GM12878 (cell line): ENCODE data around the gene NANOG. TPM values are rescaled to one million over a fixed set of nuclear protein-coding genes. Genes with fewer than 3 reads are reported as not detected.
"Not testable (repeated sequence)": the region's sequence is repeated elsewhere in the genome, so short reads cannot be mapped to it uniquely, and the experiment has no call there.

ENCODE experiments used
- ATAC-seq: fragments of 200-7000 bp; cut with Tn5 transposase; 3 replicates; pipeline ENCODE4 v1.9.1; 2020; ENCODE audit warnings: mild to moderate bottlenecking, moderate library complexity
- BruUV-seq: library from RNA; stranded (reverse); fragments of 400-500 nt; replicated peaks from 2 replicates; lab custom pipeline; 2021; lab: Mats Ljungman, UMichigan
- CTCF ChIA-PET: fragments of 300-600 bp; sonication (Branson Sonifier 250); formaldehyde crosslinking; extraction: SDS; loops from one replicate; lab custom pipeline; 2021; ENCODE audit warnings: inconsistent platforms; lab: Yijun Ruan, JAX
- POLR2A ChIA-PET: fragments of 350-600 bp; formaldehyde crosslinking; extraction: SDS; loops from one replicate; lab custom pipeline; 2021; ENCODE audit warnings: inconsistent platforms; lab: Charles Lee
- RAD21 ChIA-PET: fragments of 300-600 bp; sonication (Branson Sonifier 250); formaldehyde crosslinking; loops from one replicate; lab custom pipeline; 2023; ENCODE audit warnings: antibody characterized with exemption; ENCODE audit not compliant: unreplicated experiment; lab: Charles Lee
- SMC1A ChIA-PET: fragments of 300-600 bp; sonication (Branson Sonifier 250); formaldehyde crosslinking; loops from one replicate; lab custom pipeline; 2023; ENCODE audit not compliant: unreplicated experiment, uncharacterized antibody; lab: Charles Lee
- DNase-seq: peaks from one replicate; pipeline ENCODE4 v3.0.0-alpha.2; 2011; ENCODE audit warnings: low read depth, low spot score
- FAIRE-seq: peaks from 3 replicates; lab custom pipeline; 2011; peaks lifted over from hg19 to GRCh38; lab: Jason Lieb, UNC
- H2AFZ ChIP-seq: 2 replicates; pipeline ENCODE4 v1.6.0; 2011; ENCODE audit warnings: low read depth, low read length, control low read depth; ENCODE audit not compliant: control insufficient read depth
- H3K27ac ChIP-seq: 2 replicates; pipeline ENCODE4 v1.5.1; 2011; ENCODE audit warnings: control low read depth; ENCODE audit not compliant: control insufficient read depth, insufficient read depth
- H3K27me3 ChIP-seq, 2 experiments: replicated peaks in 1 of 2; 2 replicates each; pipeline versions ENCODE4 v1.6.0 to v1.6.1; 2011; ENCODE audit warnings: low read length in 1 of 2; ENCODE audit not compliant: control insufficient read depth in 2 of 2, insufficient read depth in 2 of 2
- H3K36me3 ChIP-seq, 2 experiments: 2 replicates each; pipeline ENCODE4 v1.5.1; 2011; ENCODE audit warnings: low read length in 1 of 2; ENCODE audit not compliant: control insufficient read depth in 2 of 2, insufficient read depth in 2 of 2
- H3K4me1 ChIP-seq: 2 replicates; pipeline ENCODE4 v1.6.1; 2011; ENCODE audit warnings: mild to moderate bottlenecking, low read length, moderate library complexity, mixed read lengths; ENCODE audit not compliant: control insufficient read depth, insufficient read depth
- H3K4me2 ChIP-seq: 2 replicates; pipeline ENCODE4 v1.6.0; 2011; ENCODE audit warnings: control low read depth; ENCODE audit not compliant: control insufficient read depth, insufficient read depth
- H3K4me3 ChIP-seq: fragments of 200-600 bp; sonication (generic); 2 replicates; pipeline ENCODE4 v1.5.1; 2016
- H3K79me2 ChIP-seq: 2 replicates; pipeline ENCODE4 v1.6.0; 2011; ENCODE audit warnings: low read length; ENCODE audit not compliant: control insufficient read depth, insufficient read depth
- H3K9ac ChIP-seq: 2 replicates; pipeline ENCODE4 v1.8.0; 2011; ENCODE audit warnings: low read length, control low read depth, mixed read lengths; ENCODE audit not compliant: control insufficient read depth, insufficient read depth
- H3K9me3 ChIP-seq: replicated peaks from 3 replicates; pipeline ENCODE4 v1.5.1; 2011; ENCODE audit warnings: mild to moderate bottlenecking, low read length; ENCODE audit not compliant: control insufficient read depth, insufficient read depth
- H4K20me1 ChIP-seq: 2 replicates; pipeline ENCODE4 v1.6.0; 2011; ENCODE audit not compliant: control insufficient read depth, insufficient read depth
- CBX3 ChIP-seq: fragments of 200-600 bp; sonication (generic); IDR thresholded peaks from 2 replicates; pipeline ENCODE4 v1.6.1; 2016; ENCODE audit warnings: low read depth, borderline replicate concordance
- EED ChIP-seq: sonication (generic); IDR thresholded peaks from 2 replicates; pipeline ENCODE4 v1.6.1; 2016; ENCODE audit warnings: antibody characterized with exemption, low read depth
- JUNB ChIP-seq: IDR thresholded peaks from 2 replicates; pipeline ENCODE4 v1.6.1; 2016; ENCODE audit warnings: antibody characterized with exemption, mild to moderate bottlenecking
- JUND ChIP-seq: IDR thresholded peaks from 2 replicates; pipeline ENCODE4 v1.6.1; 2012; ENCODE audit warnings: low read depth, mild to moderate bottlenecking, low read length, improper control_type of control experiment, moderate library complexity
- SPI1 ChIP-seq: IDR thresholded peaks from 2 replicates; pipeline ENCODE4 v1.6.1; 2011; ENCODE audit warnings: low read depth, mild to moderate bottlenecking, low read length, moderate library complexity, borderline replicate concordance; ENCODE audit not compliant: insufficient read depth
- WGBS: methylation state at CpG from one replicate; pipeline ENCODE4 v1.1.6; 2016; ENCODE audit warnings: low lambda C conversion rate; ENCODE audit not compliant: insufficient replicate concordance, insufficient coverage; ENCODE audit errors: missing lambda C conversion rate; 5-methylcytosine and 5-hydroxymethylcytosine counted together
- in situ Hi-C: fragments of 300-500 bp; cut with MboI; formaldehyde crosslinking; loops from 9 replicates; pipeline ENCODE4 v1.14.3; 2018; ENCODE audit warnings: mixed read lengths
- intact Hi-C: fragments of 100-400 bp; cut with micrococcal nuclease; formaldehyde crosslinking; loops from one replicate; pipeline ENCODE4 v1.14.2; 2022; ENCODE audit not compliant: unreplicated experiment
- polyA plus RNA-seq, 11 experiments: library from polyadenylated mRNA; depleted of rRNA in 4 of 11; unstranded in 6 of 11; stranded (reverse) in 5 of 11; fragments of >200 nt; fragmentation: Nextera tagmentation in 4 of 11; fragmentation: Illumina TruSeq in 1 of 11; extraction: Ambion mirVana in 4 of 11; extraction: Trizol in 1 of 11; gene quantifications; 1 replicate in 1 of 11; 2 replicates in 10 of 11; pipeline versions ENCODE4 v1.2.1 to v1.2.3, GENCODE V29; 2011 to 2016; ENCODE audit warnings: inconsistent platforms in 2 of 11, missing spikeins in 2 of 11, low read depth in 1 of 11
- total RNA-seq, 4 experiments: library from RNA; depleted of rRNA in 3 of 4; stranded (reverse); fragments of >200 nt in 3 of 4; fragmentation: Illumina TruSeq in 1 of 4; extraction: Trizol in 1 of 4; gene quantifications; 2 replicates each; pipeline versions ENCODE4 v1.2.1 to v1.2.3, GENCODE V29; 2013 to 2021
- TF ChIP-seq, protein P1 (sequence below): fragments of 450-650 bp; IDR thresholded peaks from 2 replicates; pipeline ENCODE4 v1.6.1; 2016; ENCODE audit warnings: mild to moderate bottlenecking
- TF ChIP-seq, protein P2 (sequence below), 3 experiments: IDR thresholded peaks in 2 of 3; conservative IDR thresholded peaks in 1 of 3; 2 replicates each; pipeline ENCODE4 v1.5.1; 2011; ENCODE audit warnings: low read depth in 3 of 3, low read length in 3 of 3, mild to moderate bottlenecking in 3 of 3, control low read depth in 2 of 3, moderate library complexity in 2 of 3, inconsistent platforms in 1 of 3, mixed read lengths in 1 of 3; ENCODE audit not compliant: control insufficient read depth in 2 of 3, insufficient read depth in 1 of 3; ENCODE audit errors: extremely low read depth in 1 of 3
- TF ChIP-seq, protein P3 (sequence below): IDR thresholded peaks from 2 replicates; pipeline ENCODE4 v1.6.1; 2011; ENCODE audit warnings: borderline replicate concordance, low read depth, mild to moderate bottlenecking, moderate library complexity, low read length; ENCODE audit not compliant: insufficient read depth, poor library complexity, severe bottlenecking

The NANOG gene
- total and polyA plus RNA-seq, 10 of the 15 experiments (the other 5 are each of a cell fraction or from before 2014, with no cell fraction given), result 0.51 TPM; not detected in 9

DNA sequence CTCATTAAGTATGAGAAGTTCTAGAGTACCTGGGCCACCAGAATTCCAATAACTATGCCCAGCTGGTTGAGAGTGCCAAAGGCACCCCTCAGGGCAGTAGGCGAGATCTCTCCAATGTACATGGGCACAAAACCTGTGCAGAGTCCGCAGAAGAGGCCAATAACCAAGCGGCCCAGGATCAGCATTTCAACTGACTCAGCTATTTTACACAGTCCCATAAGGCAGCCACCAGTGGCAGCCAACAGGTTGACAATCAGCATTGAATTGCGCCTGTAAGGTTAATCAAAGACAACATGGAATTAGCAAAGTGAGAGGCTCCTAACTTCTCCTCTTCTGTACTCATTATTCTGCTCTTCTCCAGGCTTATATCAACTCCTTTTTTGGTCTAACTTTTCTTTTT, 40.5 kb downstream of the NANOG start:
- ATAC-seq, H3K9me3 ChIP-seq, H3K9ac ChIP-seq, FAIRE-seq, RAD21 ChIA-PET, H3K36me3 ChIP-seq, POLR2A ChIA-PET, BruUV-seq, DNase-seq, H3K79me2 ChIP-seq, H3K27ac ChIP-seq, SMC1A ChIA-PET, in situ Hi-C loops, H3K4me2 ChIP-seq, H3K4me3 ChIP-seq, H2AFZ ChIP-seq, H4K20me1 ChIP-seq, intact Hi-C loops, H3K4me1 ChIP-seq, H3K27me3 ChIP-seq: not testable (repeated sequence)
- WGBS, result 59% methylated on average over 4 of the region's 4 CpGs
- CTCF ChIA-PET, result interaction anchor here (1.0 kb wide), 1 partner anchor 204 kb away, joined by 3 read pairs; no protein-coding TSS in a partner anchor

DNA sequence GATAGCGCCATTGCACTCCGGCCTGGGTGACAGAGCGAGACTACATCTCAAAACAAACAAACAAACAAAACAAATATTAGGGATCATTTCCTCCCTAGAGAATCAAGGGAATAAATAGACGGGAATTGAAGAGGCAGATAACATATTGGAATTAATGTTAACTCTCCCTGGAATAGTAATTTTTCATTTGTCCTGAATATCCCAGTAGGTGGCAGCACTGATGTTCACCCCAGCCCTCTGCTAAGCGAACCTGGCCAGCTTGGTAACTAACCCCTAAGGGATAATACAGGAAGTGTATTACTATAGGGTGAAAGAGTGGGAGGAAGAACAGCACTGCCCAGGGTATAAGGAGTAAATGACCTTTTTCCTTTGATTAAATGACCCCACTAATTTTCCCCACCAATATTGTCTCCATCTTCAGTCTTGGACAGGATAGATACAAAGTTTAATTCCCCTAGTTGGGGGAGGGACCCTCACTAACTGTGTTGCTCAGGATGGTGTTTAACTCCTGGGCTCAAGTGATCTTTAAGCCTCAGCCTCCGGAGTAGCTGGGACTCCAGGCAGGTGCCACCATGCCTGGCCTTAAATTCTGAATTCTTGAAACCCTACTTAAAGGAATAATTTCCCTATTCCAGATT, 43.0 kb downstream of the NANOG start:
- FAIRE-seq, result no peak
- in situ Hi-C loops, result no loop called here
- no peak for DNase-seq
- Histone ChIP-seq H3K79me2 (no peaks in the 10 kb centered on the region), H3K4me2 (no peak overlapping the region), H3K27ac (no peak overlapping the region), H3K27me3 (no peaks in the 10 kb centered on the region), H3K4me3 (no peak overlapping the region), H2AFZ (no peak overlapping the region), H3K36me3 (no peaks in the 10 kb centered on the region), H4K20me1 (no peaks in the 10 kb centered on the region), H3K9me3 (no peaks in the 10 kb centered on the region), H3K4me1 (no peaks in the 10 kb centered on the region), H3K9ac (no peak overlapping the region)
- POLR2A ChIA-PET, result no interaction called here
- CTCF ChIA-PET, result interaction anchor here (0.9 to 1.7 kb wide), 2 partner anchors 101 to 246 kb away, joined by 3 to 10 read pairs; no protein-coding TSS in a partner anchor
- BruUV-seq, result no TSS peak
- SMC1A ChIA-PET, result interaction anchor here (0.9 to 1.6 kb wide), 2 partner anchors 101 to 156 kb away, joined by 3 to 4 read pairs; no protein-coding TSS in a partner anchor
- RAD21 ChIA-PET, result interaction anchor here (0.6 to 1.3 kb wide), 2 partner anchors 75 to 246 kb away, joined by 3 to 6 read pairs; no protein-coding TSS in a partner anchor
- TF ChIP-seq, protein P1, sequence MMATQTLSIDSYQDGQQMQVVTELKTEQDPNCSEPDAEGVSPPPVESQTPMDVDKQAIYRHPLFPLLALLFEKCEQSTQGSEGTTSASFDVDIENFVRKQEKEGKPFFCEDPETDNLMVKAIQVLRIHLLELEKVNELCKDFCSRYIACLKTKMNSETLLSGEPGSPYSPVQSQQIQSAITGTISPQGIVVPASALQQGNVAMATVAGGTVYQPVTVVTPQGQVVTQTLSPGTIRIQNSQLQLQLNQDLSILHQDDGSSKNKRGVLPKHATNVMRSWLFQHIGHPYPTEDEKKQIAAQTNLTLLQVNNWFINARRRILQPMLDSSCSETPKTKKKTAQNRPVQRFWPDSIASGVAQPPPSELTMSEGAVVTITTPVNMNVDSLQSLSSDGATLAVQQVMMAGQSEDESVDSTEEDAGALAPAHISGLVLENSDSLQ, result no peak
- TF ChIP-seq JUND, result no peak
- TF ChIP-seq, protein P2, sequence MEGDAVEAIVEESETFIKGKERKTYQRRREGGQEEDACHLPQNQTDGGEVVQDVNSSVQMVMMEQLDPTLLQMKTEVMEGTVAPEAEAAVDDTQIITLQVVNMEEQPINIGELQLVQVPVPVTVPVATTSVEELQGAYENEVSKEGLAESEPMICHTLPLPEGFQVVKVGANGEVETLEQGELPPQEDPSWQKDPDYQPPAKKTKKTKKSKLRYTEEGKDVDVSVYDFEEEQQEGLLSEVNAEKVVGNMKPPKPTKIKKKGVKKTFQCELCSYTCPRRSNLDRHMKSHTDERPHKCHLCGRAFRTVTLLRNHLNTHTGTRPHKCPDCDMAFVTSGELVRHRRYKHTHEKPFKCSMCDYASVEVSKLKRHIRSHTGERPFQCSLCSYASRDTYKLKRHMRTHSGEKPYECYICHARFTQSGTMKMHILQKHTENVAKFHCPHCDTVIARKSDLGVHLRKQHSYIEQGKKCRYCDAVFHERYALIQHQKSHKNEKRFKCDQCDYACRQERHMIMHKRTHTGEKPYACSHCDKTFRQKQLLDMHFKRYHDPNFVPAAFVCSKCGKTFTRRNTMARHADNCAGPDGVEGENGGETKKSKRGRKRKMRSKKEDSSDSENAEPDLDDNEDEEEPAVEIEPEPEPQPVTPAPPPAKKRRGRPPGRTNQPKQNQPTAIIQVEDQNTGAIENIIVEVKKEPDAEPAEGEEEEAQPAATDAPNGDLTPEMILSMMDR (IDR thresholded peaks at IDR 0.05 in 2 of 3, conservative IDR thresholded peaks at IDR 0.05 in 1 of 3; ENCODE audit: control insufficient read depth in 2 of 3, extremely low read depth in 1 of 3, insufficient read depth in 1 of 3, low read depth in 3 of 3, low read length in 3 of 3), result peak; percentile 16 to 54 (median 47); a peak in 4 of 6 replicates
- TF ChIP-seq SPI1, result peak; percentile 6; the same call in 1 of the 2 replicates
- TF ChIP-seq JUNB, result no peak
- TF ChIP-seq, protein P3, sequence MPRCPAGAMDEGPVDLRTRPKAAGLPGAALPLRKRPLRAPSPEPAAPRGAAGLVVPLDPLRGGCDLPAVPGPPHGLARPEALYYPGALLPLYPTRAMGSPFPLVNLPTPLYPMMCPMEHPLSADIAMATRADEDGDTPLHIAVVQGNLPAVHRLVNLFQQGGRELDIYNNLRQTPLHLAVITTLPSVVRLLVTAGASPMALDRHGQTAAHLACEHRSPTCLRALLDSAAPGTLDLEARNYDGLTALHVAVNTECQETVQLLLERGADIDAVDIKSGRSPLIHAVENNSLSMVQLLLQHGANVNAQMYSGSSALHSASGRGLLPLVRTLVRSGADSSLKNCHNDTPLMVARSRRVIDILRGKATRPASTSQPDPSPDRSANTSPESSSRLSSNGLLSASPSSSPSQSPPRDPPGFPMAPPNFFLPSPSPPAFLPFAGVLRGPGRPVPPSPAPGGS, result no peak
- TF ChIP-seq CBX3, result no peak
- no peak for TF ChIP-seq EED
- peak; percentile 91 for ATAC-seq
- WGBS, result 53% methylated on average over 6 of the region's 6 CpGs
- intact Hi-C loops, result no loop called here
